ENCODE results near the gene BORCS5. TPM values are rescaled to one million over a fixed set of nuclear protein-coding genes. Genes with fewer than 3 reads are reported as not detected.
A peak's percentile ranks its signal among the peaks of the same experiment; 100 is the strongest.

The BORCS5 gene
- total and polyA plus RNA-seq, 2 experiments from 2014 or later, result 11.3 to 12.6 TPM

DNA sequence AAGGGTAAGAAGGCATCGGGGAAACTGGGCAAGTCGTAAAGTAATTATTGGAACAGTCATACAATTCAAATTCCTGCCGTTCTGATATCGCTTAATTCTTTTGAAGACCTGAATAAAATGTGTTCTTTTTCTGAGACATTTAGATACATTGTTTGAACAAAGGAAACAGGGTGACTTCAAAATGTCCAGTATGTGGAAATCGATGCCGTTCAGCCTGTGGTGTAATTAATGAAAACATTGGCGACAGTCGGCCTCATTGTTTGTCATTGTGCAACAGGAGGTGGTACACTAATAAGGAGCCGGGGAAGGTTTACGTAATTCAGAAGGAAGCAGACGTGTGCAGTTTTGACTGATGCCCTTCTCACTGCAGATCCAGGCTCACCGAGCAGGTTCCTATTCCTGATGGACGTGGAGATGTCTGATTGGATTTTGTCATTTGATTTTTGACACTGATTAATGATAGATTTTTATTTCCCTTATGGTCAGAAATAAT is 92.7 kb downstream of the BORCS5 start:
- ATAC-seq (no peak), DNase-seq (ENCODE audit: low spot score) (no peak)
- Histone ChIP-seq H3K4me1 (ENCODE audit: insufficient read depth) (peaks cover 23% of the 10 kb centered on the region), H3F3A (replicated peaks; ENCODE audit: low read depth) (0 out of 2 replicates have a peak, but pooled peaks cover 2% of the 10 kb centered on the region), H3K4me2 (0 out of 2 replicates have a peak overlapping the region, but pooled peaks have one; percentile 68), H3K27ac (ENCODE audit: low read depth) (no peak overlapping the region), H3K36me3 (ENCODE audit: insufficient read depth) (no peaks in the 10 kb centered on the region), H2AFZ (no peak overlapping the region), H3K9me2 (ENCODE audit: insufficient read depth) (no peaks in the 10 kb centered on the region), H4K20me1 (replicated peaks; ENCODE audit: insufficient read depth) (no peaks in the 10 kb centered on the region), H3K79me2 (replicated peaks; ENCODE audit: insufficient read depth) (no peaks in the 10 kb centered on the region), H3K4me3 (no peak overlapping the region), H3K27me3 (ENCODE audit: insufficient read depth) (no peaks in the 10 kb centered on the region)
- H3K36me3 Mint-ChIP-seq (ENCODE audit: low read depth), result no peaks in the 10 kb centered on the region
- TF ChIP-seq, protein P1, sequence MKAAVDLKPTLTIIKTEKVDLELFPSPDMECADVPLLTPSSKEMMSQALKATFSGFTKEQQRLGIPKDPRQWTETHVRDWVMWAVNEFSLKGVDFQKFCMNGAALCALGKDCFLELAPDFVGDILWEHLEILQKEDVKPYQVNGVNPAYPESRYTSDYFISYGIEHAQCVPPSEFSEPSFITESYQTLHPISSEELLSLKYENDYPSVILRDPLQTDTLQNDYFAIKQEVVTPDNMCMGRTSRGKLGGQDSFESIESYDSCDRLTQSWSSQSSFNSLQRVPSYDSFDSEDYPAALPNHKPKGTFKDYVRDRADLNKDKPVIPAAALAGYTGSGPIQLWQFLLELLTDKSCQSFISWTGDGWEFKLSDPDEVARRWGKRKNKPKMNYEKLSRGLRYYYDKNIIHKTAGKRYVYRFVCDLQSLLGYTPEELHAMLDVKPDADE (IDR thresholded peaks at IDR 0.05), result no peak
- TF ChIP-seq EZH2phosphoT487 (IDR thresholded peaks at IDR 0.05; ENCODE audit: unreplicated experiment), result no peak
- TF ChIP-seq, protein P2, sequence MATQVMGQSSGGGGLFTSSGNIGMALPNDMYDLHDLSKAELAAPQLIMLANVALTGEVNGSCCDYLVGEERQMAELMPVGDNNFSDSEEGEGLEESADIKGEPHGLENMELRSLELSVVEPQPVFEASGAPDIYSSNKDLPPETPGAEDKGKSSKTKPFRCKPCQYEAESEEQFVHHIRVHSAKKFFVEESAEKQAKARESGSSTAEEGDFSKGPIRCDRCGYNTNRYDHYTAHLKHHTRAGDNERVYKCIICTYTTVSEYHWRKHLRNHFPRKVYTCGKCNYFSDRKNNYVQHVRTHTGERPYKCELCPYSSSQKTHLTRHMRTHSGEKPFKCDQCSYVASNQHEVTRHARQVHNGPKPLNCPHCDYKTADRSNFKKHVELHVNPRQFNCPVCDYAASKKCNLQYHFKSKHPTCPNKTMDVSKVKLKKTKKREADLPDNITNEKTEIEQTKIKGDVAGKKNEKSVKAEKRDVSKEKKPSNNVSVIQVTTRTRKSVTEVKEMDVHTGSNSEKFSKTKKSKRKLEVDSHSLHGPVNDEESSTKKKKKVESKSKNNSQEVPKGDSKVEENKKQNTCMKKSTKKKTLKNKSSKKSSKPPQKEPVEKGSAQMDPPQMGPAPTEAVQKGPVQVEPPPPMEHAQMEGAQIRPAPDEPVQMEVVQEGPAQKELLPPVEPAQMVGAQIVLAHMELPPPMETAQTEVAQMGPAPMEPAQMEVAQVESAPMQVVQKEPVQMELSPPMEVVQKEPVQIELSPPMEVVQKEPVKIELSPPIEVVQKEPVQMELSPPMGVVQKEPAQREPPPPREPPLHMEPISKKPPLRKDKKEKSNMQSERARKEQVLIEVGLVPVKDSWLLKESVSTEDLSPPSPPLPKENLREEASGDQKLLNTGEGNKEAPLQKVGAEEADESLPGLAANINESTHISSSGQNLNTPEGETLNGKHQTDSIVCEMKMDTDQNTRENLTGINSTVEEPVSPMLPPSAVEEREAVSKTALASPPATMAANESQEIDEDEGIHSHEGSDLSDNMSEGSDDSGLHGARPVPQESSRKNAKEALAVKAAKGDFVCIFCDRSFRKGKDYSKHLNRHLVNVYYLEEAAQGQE (IDR thresholded peaks at IDR 0.05; ENCODE audit: unreplicated experiment), result no peak
- no peak for TF ChIP-seq ZNF114 (CRISPR knock-in tag; IDR thresholded peaks at IDR 0.05)
- no peak for TF ChIP-seq JUNB (IDR thresholded peaks at IDR 0.05; ENCODE audit: unreplicated experiment)
- H3K4me1 Mint-ChIP-seq, result peaks cover 32% of the 10 kb centered on the region
- peaks cover 7% of the 10 kb centered on the region for H3K27me3 Mint-ChIP-seq (ENCODE audit: insufficient read depth, low read depth, poor library complexity)
- H3K27ac Mint-ChIP-seq, result no peak overlapping the region
- H3K4me3 Mint-ChIP-seq, result no peak overlapping the region
- no peaks in the 10 kb centered on the region for H3K9me3 Mint-ChIP-seq

GRCh38 chr12:12450043-12450471 is 93.2 kb downstream of the BORCS5 start:
- ATAC-seq, result no peak
- TF ChIP-seq, protein P1 (IDR thresholded peaks at IDR 0.05), result no peak
- TF ChIP-seq, protein P3, sequence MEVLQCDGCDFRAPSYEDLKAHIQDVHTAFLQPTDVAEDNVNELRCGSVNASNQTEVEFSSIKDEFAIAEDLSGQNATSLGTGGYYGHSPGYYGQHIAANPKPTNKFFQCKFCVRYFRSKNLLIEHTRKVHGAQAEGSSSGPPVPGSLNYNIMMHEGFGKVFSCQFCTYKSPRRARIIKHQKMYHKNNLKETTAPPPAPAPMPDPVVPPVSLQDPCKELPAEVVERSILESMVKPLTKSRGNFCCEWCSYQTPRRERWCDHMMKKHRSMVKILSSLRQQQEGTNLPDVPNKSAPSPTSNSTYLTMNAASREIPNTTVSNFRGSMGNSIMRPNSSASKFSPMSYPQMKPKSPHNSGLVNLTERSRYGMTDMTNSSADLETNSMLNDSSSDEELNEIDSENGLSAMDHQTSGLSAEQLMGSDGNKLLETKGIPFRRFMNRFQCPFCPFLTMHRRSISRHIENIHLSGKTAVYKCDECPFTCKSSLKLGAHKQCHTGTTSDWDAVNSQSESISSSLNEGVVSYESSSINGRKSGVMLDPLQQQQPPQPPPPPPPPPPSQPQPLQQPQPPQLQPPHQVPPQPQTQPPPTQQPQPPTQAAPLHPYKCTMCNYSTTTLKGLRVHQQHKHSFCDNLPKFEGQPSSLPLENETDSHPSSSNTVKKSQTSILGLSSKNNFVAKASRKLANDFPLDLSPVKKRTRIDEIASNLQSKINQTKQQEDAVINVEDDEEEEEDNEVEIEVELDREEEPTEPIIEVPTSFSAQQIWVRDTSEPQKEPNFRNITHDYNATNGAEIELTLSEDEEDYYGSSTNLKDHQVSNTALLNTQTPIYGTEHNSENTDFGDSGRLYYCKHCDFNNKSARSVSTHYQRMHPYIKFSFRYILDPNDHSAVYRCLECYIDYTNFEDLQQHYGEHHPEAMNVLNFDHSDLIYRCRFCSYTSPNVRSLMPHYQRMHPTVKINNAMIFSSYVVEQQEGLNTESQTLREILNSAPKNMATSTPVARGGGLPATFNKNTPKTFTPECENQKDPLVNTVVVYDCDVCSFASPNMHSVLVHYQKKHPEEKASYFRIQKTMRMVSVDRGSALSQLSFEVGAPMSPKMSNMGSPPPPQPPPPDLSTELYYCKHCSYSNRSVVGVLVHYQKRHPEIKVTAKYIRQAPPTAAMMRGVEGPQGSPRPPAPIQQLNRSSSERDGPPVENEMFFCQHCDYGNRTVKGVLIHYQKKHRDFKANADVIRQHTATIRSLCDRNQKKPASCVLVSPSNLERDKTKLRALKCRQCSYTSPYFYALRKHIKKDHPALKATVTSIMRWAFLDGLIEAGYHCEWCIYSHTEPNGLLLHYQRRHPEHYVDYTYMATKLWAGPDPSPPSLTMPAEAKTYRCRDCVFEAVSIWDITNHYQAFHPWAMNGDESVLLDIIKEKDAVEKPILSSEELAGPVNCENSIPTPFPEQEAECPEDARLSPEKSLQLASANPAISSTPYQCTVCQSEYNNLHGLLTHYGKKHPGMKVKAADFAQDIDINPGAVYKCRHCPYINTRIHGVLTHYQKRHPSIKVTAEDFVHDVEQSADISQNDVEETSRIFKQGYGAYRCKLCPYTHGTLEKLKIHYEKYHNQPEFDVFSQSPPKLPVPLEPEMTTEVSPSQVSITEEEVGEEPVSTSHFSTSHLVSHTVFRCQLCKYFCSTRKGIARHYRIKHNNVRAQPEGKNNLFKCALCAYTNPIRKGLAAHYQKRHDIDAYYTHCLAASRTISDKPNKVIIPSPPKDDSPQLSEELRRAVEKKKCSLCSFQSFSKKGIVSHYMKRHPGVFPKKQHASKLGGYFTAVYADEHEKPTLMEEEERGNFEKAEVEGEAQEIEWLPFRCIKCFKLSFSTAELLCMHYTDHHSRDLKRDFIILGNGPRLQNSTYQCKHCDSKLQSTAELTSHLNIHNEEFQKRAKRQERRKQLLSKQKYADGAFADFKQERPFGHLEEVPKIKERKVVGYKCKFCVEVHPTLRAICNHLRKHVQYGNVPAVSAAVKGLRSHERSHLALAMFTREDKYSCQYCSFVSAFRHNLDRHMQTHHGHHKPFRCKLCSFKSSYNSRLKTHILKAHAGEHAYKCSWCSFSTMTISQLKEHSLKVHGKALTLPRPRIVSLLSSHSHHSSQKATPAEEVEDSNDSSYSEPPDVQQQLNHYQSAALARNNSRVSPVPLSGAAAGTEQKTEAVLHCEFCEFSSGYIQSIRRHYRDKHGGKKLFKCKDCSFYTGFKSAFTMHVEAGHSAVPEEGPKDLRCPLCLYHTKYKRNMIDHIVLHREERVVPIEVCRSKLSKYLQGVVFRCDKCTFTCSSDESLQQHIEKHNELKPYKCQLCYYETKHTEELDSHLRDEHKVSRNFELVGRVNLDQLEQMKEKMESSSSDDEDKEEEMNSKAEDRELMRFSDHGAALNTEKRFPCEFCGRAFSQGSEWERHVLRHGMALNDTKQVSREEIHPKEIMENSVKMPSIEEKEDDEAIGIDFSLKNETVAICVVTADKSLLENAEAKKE (CRISPR knock-in tag; IDR thresholded peaks at IDR 0.05), result no peak
- TF ChIP-seq EZH2phosphoT487 (IDR thresholded peaks at IDR 0.05; ENCODE audit: unreplicated experiment) (no peak), ZNF114 (CRISPR knock-in tag; IDR thresholded peaks at IDR 0.05) (no peak), EZH2 (IDR thresholded peaks at IDR 0.05; ENCODE audit: low read depth, unreplicated experiment) (no peak)

More at GRCh38 chr12:12450043-12450471, 93.2 kb downstream of the BORCS5 start:
- no peaks in the 10 kb centered on the region for H3K9me2 ChIP-seq (ENCODE audit: insufficient read depth)
- no peaks in the 10 kb centered on the region for H3K27me3 ChIP-seq (ENCODE audit: insufficient read depth)
- H4K20me1 ChIP-seq (replicated peaks; ENCODE audit: insufficient read depth), result no peaks in the 10 kb centered on the region
- H3K4me1 ChIP-seq (ENCODE audit: insufficient read depth), result peaks cover 23% of the 10 kb centered on the region
- Mint-ChIP-seq H3K4me3 (no peak overlapping the region), H3K27me3 (ENCODE audit: insufficient read depth, low read depth, poor library complexity) (peaks cover 7% of the 10 kb centered on the region), H3K27ac (no peak overlapping the region), H3K36me3 (ENCODE audit: low read depth) (no peaks in the 10 kb centered on the region), H3K9me3 (no peaks in the 10 kb centered on the region), H3K4me1 (peaks cover 32% of the 10 kb centered on the region)
- H3K4me2 ChIP-seq, result no peak overlapping the region
- no peak overlapping the region for H3K4me3 ChIP-seq
- no peak overlapping the region for H3K27ac ChIP-seq (ENCODE audit: low read depth)
- no peak for DNase-seq (ENCODE audit: low spot score)
- H3F3A ChIP-seq (replicated peaks; ENCODE audit: low read depth), result 0 out of 2 replicates have a peak, but pooled peaks cover 2% of the 10 kb centered on the region
- no peaks in the 10 kb centered on the region for H3K79me2 ChIP-seq (replicated peaks; ENCODE audit: insufficient read depth)
- H3K36me3 ChIP-seq (ENCODE audit: insufficient read depth), result no peaks in the 10 kb centered on the region
- no peak overlapping the region for H2AFZ ChIP-seq
